ENCODE data around the gene HRC.

Gene HRC

DNA sequence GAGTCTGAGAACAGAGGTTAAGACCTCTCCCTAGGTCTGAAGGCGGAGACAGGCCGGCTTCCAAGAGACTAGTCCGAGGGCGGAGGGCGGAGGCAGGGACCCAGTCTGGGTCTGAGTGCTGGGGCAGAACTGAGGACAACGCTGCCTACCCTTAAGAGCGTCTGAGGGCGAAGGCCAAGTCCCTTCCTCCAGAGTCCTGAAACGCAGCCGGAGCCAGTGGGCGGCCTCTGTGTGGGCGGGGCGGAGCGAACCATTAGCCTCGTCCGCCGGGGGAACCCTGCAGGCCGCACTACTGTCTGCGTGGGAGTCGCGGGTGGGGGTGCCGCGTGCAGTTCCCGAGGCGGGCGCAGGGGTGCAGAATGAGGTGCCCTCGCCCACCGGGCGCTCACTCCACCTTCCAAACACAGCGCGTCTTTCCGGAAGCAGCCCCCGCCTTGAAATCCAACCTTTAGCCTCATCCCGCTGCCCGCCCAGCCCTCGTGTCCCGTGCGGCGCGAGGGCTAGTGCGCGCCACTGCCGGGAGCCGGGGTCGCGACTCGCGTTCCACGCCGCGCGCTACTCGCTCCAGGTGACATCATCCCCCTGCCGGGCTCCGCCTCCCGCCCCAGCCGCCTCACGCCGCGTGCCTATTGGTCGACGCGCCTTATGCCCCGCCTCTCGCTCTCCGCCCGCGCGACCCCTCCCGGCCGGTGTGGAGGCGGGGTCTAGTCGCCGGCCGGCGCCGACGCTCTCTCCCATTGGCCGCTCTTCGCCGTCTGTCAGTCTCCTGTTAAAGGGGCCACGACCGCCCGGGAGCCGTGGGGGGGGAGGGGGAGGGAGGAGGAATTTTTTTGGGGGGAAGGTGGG, 36.4 kb downstream of the HRC start, which contains the start of gene C19orf73:
Gene C19orf73, minus strand, starts transcription at position 579 of the 846 bp plus-strand sequence. Its CDS starts 121 bp downstream, at position 458.
- DNase-seq (ENCODE audit: insufficient read length) (peak; percentile 96), FAIRE-seq (peak; percentile 99)
- peak; percentile 66; the same call in 1 of the 2 replicates for TF ChIP-seq POLR2A (IDR thresholded peaks at IDR 0.05; ENCODE audit: low read depth, low read length)
- TF ChIP-seq POLR2AphosphoS5 (IDR thresholded peaks at IDR 0.05; ENCODE audit: low read depth, low read length) = no peak; the same call in 1 of the 2 replicates

DNA sequence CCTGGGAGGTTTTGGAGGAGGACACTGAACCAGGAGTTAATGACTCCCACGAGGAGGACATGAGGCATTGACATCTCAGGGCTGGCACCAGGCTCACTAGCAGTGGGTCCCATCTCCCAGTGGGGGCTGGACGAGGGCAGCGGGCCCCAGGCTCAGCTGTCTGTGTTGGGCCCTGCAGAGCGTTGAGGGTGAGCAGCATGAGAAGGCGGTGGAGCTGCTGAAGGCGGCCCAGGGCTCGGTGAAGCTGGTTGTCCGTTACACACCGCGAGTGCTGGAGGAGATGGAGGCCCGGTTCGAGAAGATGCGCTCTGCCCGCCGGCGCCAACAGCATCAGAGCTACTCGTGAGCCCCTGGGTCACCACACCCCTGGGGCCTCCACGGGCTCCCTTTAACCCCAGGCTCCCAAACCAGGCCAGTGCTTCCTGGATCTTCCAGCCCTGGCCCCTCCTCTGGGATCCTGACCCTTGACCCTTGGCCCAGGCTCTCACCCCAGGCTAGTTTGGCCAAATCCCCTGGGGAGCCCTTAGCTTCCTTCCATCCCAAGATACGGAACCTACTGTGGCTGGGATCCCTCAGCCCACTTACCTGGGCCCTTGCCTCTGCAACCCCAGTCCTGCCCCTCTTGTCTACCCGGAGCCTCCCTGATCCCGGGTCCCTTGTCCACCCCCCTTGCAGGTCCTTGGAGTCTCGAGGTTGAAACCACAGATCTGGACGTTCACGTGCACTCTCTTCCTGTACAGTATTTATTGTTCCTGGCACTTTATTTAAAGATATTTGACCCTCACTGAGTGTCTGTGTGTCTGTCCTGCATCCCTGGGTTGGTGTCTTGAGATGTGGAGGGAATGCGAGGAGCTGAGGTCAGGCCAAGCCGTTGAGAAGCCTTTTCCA, 37.3 kb downstream of the HRC start:
- DNase-seq (ENCODE audit: insufficient read length) (no peak), FAIRE-seq (no peak)
- TF ChIP-seq TAF1 (IDR thresholded peaks at IDR 0.05; ENCODE audit: borderline replicate concordance, low read depth, low read length) (no peak), POLR2A (IDR thresholded peaks at IDR 0.05; ENCODE audit: low read depth, low read length) (no peak), POLR2AphosphoS5 (IDR thresholded peaks at IDR 0.05; ENCODE audit: low read depth, low read length) (no peak)

- TF ChIP-seq POLR2A (IDR thresholded peaks at IDR 0.05; ENCODE audit: low read depth, low read length) (no peak), TAF1 (IDR thresholded peaks at IDR 0.05; ENCODE audit: borderline replicate concordance, low read depth, low read length) (no peak), POLR2AphosphoS5 (IDR thresholded peaks at IDR 0.05; ENCODE audit: low read depth, low read length) (no peak)
- FAIRE-seq (no peak), DNase-seq (ENCODE audit: insufficient read length) (no peak)
Measured at GRCh38 chr19:49116544-49116943, 38.7 kb downstream of the HRC start.

GRCh38 chr19:49114630-49115363, 40.4 kb downstream of the HRC start:
- no peak for DNase-seq (ENCODE audit: insufficient read length)
- FAIRE-seq = no peak
- TF ChIP-seq POLR2AphosphoS5 (IDR thresholded peaks at IDR 0.05; ENCODE audit: low read depth, low read length) = no peak
- no peak for TF ChIP-seq POLR2A (IDR thresholded peaks at IDR 0.05; ENCODE audit: low read depth, low read length)
- no peak for TF ChIP-seq TAF1 (IDR thresholded peaks at IDR 0.05; ENCODE audit: borderline replicate concordance, low read depth, low read length)

- FAIRE-seq (peak; percentile 78), DNase-seq (ENCODE audit: insufficient read length) (peak; percentile 93)
- no peak for TF ChIP-seq TAF1 (IDR thresholded peaks at IDR 0.05; ENCODE audit: borderline replicate concordance, low read depth, low read length)
- no peak for TF ChIP-seq POLR2A (IDR thresholded peaks at IDR 0.05; ENCODE audit: low read depth, low read length)
- no peak for TF ChIP-seq POLR2AphosphoS5 (IDR thresholded peaks at IDR 0.05; ENCODE audit: low read depth, low read length)
Measured at GRCh38 chr19:49113762-49114629, 41.2 kb downstream of the HRC start, which contains the start of gene LIN7B. LIN7B (plus strand) TSS chr19:49114370; CDS start chr19:49114405, 35 bp downstream.

DNA sequence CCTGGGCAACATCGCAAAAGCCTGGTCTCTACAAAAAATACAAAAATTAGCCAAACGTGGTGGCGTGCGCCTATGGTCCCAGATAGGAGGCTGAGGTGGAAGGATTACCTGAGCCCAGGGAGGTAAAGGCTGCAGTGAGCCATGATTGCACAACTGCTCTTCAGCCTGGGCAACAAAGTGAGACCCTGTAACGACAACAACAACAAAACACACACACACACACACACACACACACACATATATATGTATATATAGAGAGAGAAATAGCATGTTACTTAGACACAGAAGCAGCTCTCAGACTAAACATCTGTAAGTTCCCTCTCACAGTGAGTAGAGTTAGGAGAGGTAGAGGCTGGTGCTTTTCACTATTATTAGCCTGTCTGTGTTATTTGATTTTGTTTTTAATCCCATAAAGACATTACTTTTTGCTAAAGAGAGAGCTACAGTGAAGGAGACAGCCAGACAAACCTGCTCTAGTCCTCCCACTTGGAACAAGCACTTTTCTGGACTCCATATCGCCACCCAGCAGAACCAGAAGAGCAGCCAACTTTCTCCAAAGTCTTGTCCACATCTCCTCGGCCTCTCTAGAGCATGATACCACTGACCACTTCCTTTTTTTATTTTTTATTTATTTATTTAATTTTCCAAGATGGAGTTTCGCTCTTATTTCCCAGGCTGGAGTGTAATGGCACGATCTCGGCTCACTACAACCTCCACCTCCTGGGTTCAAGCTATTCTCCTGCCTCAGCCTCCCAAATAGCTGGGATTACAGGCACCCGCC, 43.8 kb downstream of the HRC start:
- no peak for FAIRE-seq
- TF ChIP-seq POLR2AphosphoS5 (IDR thresholded peaks at IDR 0.05; ENCODE audit: low read depth, low read length) (no peak), POLR2A (IDR thresholded peaks at IDR 0.05; ENCODE audit: low read depth, low read length) (0 out of 2 replicates have a peak, but pooled peaks have one; percentile 24)

DNA sequence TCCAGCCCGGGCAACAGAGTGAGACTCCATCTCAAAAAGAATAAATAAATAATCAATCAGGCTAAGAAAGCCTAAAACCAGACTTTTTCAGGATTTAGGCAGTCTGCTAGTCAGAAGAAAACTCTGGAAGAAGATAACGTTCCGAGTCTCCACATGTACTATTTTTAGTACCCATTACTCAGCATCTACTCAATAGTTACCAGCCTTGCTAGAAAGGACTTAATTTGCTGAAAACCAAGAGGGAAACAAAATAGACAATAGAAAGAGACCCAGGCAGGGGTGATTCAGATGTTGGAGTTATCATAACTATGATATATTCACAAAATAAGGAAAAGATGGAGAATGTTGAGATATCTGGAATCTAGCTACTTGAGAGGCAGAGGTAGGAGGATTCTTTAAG, 44.6 kb downstream of the HRC start:
- no peak for TF ChIP-seq POLR2AphosphoS5 (IDR thresholded peaks at IDR 0.05; ENCODE audit: low read depth, low read length)
- no peak for TF ChIP-seq TAF1 (IDR thresholded peaks at IDR 0.05; ENCODE audit: borderline replicate concordance, low read depth, low read length)
- TF ChIP-seq POLR2A (IDR thresholded peaks at IDR 0.05; ENCODE audit: low read depth, low read length) = no peak
- DNase-seq (ENCODE audit: insufficient read length) = no peak
- no peak for FAIRE-seq

More for the DNA sequence above, 43.8 kb downstream of the HRC start:
- no peak for DNase-seq (ENCODE audit: insufficient read length)

DNA sequence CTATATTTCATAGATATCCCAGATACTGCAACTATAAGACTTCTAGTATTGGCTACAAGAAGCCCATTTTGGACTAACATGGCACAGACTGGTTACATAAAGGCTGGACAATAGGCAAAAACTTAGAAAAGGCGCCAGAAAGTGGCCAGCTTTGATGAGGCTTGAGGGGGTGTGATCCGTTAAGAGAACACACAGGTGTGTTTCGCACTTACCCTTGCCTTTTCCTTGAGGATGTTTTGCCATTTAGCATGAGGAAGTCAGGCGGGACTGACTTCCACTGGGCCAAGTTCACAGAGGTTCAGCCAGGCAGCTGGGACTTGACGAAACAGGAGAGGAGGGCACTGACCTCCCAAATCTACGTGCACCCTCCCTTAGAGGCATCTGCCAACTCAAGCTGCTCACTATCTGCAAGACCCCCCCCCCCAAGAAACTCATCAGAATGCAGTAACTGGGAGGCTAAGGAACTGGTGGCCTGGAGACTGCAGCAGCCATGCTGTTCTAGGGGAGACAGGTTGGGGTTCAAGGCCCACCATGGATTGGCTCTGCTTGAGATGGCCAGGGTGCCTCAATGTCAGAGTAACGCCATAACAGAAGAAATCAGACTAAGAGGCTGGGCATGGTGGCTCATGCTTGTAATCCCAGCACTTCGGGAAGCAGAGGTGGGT, 45.5 kb downstream of the HRC start:
- TF ChIP-seq TAF1 (IDR thresholded peaks at IDR 0.05; ENCODE audit: borderline replicate concordance, low read depth, low read length) (no peak), POLR2A (IDR thresholded peaks at IDR 0.05; ENCODE audit: low read depth, low read length) (no peak), POLR2AphosphoS5 (IDR thresholded peaks at IDR 0.05; ENCODE audit: low read depth, low read length) (no peak; the same call in 1 of the 2 replicates)
- FAIRE-seq (no peak), DNase-seq (ENCODE audit: insufficient read length) (no peak)

GRCh38 chr19:49109051-49109450, 46.1 kb downstream of the HRC start:
- no peak for FAIRE-seq
- no peak for DNase-seq (ENCODE audit: insufficient read length)
- TF ChIP-seq POLR2A (IDR thresholded peaks at IDR 0.05; ENCODE audit: low read depth, low read length) (peak; percentile 51), TAF1 (IDR thresholded peaks at IDR 0.05; ENCODE audit: borderline replicate concordance, low read depth, low read length) (no peak)
